Cardiac muscle cell (in vitro differentiated cells and primary cell): ENCODE measurements around the gene COL4A1. TPM values are rescaled to one million over a fixed set of nuclear protein-coding genes. Genes with fewer than 3 reads are reported as not detected.
A peak's percentile ranks its signal among the peaks of the same experiment; 100 is the strongest.

Experiments used
- DNase-seq, 2 donors: peaks; one replicate each; pipeline versions ENCODE4 v3.0.0 to v3.0.0-alpha.2; 2010 to 2017; ENCODE audit warnings: low read depth in 1 of 2, low spot score in 1 of 2
- H3K27ac ChIP-seq: fragments of 200-600 bp; sonication (generic); 2 replicates; pipeline ENCODE4 v1.5.1; 2016
- H3K27me3 ChIP-seq: fragments of 200-600 bp; sonication (generic); 2 replicates; pipeline ENCODE4 v1.6.0; 2016; ENCODE audit warnings: control low read depth
- H3K36me3 ChIP-seq: fragments of 200-600 bp; sonication (generic); 2 replicates; pipeline ENCODE4 v1.5.1; 2016; ENCODE audit warnings: control low read depth
- H3K4me1 ChIP-seq: fragments of 200-600 bp; sonication (generic); 2 replicates; pipeline ENCODE4 v1.8.1; 2017; ENCODE audit warnings: low read depth, mild to moderate bottlenecking, mixed run types
- H3K4me3 ChIP-seq: fragments of 200-600 bp; sonication (generic); 2 replicates; pipeline ENCODE4 v1.5.1; 2016; ENCODE audit warnings: mild to moderate bottlenecking
- H3K9me3 ChIP-seq: fragments of 200-600 bp; sonication (generic); 2 replicates; pipeline ENCODE4 v1.5.1; 2017; ENCODE audit warnings: low read depth, mild to moderate bottlenecking, control low read depth
- polyA plus RNA-seq: library from polyadenylated mRNA; unstranded; fragments of >200 nt; fragmentation: Nextera tagmentation; extraction: Ambion mirVana; gene quantifications from 2 replicates; pipeline ENCODE4 v1.2.1, GENCODE V29; 2016
- total RNA-seq: library from RNA; depleted of rRNA; stranded (reverse); fragments of >200 nt; gene quantifications from 2 replicates; pipeline ENCODE4 v1.2.3, GENCODE V29; 2016
- TF ChIP-seq, protein P1 (sequence below): IDR thresholded peaks from 2 replicates; pipeline ENCODE4 v1.5.1; 2012; ENCODE audit warnings: low read depth, mild to moderate bottlenecking, low read length

The COL4A1 gene
- total and polyA plus RNA-seq, 2 experiments from 2014 or later, result 73.9 to 171 TPM

DNA sequence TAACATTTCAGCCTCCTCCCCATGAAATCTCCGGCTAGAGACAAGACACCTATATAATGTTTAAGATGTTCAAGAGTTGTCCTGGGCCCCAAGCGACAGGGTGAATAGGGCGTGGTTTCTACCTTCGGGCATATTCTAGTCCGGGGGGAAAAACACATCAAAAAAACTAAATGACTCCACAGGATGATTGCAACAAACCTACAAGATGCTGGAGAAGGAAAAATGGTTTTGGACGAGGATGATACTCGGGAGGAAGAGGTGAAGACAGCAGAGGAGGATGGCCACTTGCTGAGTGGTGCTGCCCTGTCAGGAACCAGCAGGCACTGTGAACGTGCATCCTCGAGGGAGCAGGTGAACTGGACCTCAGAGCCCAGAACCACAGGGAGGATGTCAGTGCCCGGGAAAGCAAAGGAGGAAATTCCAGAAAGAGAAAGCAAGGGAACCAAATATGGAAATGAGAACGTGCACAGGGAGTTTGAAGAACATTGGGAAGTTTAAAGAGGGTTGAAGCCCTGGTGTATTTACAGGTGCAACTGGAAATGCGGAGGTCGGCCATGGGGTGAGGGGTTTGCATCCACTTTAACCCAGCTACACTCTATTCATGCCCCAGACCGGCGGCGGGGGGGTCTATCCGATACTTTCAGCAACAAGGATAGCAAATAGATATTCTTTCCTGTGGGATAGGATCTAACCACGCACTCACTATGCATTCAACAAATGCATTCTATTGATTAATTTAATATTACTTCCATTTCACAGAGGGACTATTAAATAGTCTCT lies 50.6 kb downstream of the COL4A1 start:
- TF ChIP-seq, protein P1, sequence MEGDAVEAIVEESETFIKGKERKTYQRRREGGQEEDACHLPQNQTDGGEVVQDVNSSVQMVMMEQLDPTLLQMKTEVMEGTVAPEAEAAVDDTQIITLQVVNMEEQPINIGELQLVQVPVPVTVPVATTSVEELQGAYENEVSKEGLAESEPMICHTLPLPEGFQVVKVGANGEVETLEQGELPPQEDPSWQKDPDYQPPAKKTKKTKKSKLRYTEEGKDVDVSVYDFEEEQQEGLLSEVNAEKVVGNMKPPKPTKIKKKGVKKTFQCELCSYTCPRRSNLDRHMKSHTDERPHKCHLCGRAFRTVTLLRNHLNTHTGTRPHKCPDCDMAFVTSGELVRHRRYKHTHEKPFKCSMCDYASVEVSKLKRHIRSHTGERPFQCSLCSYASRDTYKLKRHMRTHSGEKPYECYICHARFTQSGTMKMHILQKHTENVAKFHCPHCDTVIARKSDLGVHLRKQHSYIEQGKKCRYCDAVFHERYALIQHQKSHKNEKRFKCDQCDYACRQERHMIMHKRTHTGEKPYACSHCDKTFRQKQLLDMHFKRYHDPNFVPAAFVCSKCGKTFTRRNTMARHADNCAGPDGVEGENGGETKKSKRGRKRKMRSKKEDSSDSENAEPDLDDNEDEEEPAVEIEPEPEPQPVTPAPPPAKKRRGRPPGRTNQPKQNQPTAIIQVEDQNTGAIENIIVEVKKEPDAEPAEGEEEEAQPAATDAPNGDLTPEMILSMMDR, result no peak
- no peaks in the 10 kb centered on the region for H3K9me3 ChIP-seq
- no peak overlapping the region for H3K27ac ChIP-seq
- no peak for DNase-seq
- H3K27me3 ChIP-seq, result no peaks in the 10 kb centered on the region
- no peak overlapping the region for H3K4me3 ChIP-seq
- no peaks in the 10 kb centered on the region for H3K4me1 ChIP-seq
- no peaks in the 10 kb centered on the region for H3K36me3 ChIP-seq

DNA sequence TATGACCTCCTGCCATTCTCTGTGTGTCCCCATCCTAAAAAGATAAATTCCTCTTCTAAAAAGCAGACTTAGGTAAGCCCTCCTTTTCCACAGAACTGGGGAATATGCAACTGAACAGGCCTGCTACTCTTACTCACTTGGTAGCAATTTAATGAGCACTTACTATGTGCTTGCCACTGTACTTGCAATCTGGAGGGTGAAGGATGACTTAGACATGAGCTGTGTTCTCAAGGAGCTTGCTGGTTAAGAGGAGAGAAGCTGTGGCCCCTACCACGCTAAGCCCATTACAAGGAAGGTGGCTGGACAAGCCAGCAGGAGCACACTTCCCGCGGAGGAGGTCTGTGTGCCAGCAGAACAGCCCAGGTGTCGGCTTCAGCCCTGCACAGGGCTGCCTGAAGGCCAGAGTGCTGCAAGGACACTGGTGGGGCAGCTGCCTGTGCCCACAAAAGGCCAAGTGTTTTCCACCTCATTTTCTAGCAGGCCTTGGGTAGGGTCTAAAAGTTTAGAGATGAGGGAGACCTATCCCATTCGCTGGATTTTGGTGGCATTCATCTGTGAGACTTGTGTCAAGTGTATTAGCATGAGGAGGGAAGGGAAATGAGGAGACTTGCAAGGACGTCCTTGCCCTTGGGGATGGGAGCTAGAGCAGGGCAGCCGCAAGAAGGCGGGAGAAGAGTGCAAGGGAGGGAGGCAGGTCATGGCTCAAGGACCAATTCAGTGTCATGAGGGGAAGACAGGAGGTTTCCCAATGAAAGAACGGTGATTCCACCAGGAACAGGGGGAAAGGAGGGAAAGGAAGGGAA lies 52.0 kb downstream of the COL4A1 start:
- Histone ChIP-seq H3K4me3 (no peak overlapping the region), H3K9me3 (no peaks in the 10 kb centered on the region), H3K4me1 (no peaks in the 10 kb centered on the region), H3K36me3 (no peaks in the 10 kb centered on the region), H3K27me3 (no peaks in the 10 kb centered on the region), H3K27ac (no peak overlapping the region)
- no peak for DNase-seq
- TF ChIP-seq, protein P1, result no peak

DNA sequence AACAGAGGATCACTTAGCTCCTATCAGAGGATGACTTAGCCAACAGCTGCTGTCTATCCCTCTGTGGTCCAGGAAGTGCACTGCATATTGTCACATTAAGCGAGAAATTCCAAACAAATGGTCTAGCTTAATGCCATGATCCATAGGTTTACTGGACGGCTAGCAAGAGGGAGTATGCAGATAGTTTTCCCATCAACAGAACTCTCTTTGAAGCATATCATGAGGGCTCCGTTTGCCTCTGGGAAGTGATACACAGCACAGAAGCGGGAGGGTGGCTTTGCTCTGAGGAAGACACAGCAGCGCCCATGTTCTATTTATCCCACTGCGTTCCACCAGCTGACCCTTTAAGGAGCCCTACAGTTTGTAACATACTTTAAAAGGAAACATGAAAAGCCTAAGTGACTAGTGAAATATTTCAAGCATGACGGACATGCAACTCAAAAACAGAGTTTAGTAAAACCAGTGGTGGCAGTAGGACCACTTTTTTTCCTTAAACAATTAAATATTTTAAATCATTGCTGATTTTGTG lies 52.7 kb downstream of the COL4A1 start:
- DNase-seq, result no peak
- Histone ChIP-seq H3K4me1 (no peaks in the 10 kb centered on the region), H3K9me3 (no peaks in the 10 kb centered on the region), H3K4me3 (no peak overlapping the region), H3K27ac (peak overlapping the region; percentile 51), H3K27me3 (no peaks in the 10 kb centered on the region), H3K36me3 (no peaks in the 10 kb centered on the region)
- TF ChIP-seq, protein P1, result no peak

DNA sequence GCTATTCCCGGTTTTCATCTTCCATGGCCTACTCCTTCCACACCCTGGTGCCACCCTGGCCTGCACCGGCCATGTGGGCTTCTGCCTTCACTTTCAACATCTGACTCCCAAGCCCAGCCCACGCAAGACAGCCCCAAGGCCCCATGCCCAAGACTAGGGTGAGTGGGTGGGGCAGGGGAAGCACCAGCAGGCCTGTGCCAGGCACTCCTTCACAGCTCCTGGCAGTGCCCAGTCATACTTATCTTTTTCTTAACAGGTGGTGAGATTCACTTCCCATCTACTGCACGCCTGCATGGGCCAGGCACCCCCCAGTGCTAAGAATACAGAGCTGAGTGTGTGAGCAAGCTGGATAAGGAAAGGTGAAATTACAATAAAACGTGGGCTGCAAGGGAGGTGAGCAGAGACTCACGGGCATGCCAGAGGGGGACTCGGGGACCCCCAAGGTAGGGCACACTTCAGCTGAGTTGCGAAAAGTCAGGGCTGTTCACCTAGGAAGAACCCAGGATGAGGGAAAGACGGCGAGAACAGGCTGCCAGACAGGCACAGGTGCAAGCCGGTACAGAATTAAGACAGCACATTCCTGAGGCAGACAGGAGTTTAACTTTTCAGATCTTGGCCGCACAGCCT lies 55.7 kb downstream of the COL4A1 start:
- Histone ChIP-seq H3K27ac (no peak overlapping the region), H3K36me3 (no peaks in the 10 kb centered on the region), H3K9me3 (no peaks in the 10 kb centered on the region), H3K27me3 (no peaks in the 10 kb centered on the region), H3K4me1 (peaks cover 17% of the 10 kb centered on the region), H3K4me3 (no peak overlapping the region)
- TF ChIP-seq, protein P1, result no peak
- no peak for DNase-seq

DNA sequence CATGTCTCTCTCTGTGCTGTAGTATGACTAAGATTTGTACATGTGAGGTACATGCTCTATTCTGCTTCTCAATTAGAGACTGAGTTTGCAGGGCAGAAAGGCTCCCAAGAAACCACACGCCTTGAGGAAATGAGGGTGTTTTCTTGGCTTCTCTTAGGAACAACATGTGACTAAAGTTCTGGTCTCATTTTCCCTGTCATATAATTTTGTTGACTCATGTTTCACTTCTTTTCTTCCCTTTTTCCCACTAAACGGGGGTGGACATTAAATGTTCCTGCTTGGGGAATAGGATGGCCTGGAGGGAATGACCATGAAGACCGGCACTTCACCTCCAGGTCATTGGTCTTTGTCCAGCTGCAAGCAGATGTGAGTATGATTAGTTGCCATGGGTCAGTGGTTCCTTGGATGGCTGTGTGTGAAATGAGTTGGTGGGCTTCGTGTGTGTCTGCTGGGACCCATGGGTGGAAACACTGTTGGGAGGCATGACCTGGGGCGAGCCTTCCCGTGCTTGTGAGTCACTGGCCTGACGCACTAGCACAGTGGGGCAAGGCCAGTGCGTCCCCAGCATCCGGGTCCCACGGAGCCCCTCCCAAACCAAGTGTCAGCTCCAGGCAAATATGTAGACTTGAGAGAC lies 56.6 kb downstream of the COL4A1 start:
- Histone ChIP-seq H3K4me1 (peaks cover 19% of the 10 kb centered on the region), H3K4me3 (no peak overlapping the region), H3K9me3 (no peaks in the 10 kb centered on the region), H3K27ac (no peak overlapping the region), H3K27me3 (no peaks in the 10 kb centered on the region), H3K36me3 (no peaks in the 10 kb centered on the region)
- peak in 1 of 2 donors; percentile 82 for DNase-seq
- TF ChIP-seq, protein P1, result no peak
